H9 (cell line): ENCODE data around the gene BYSL. TPM values are rescaled to one million over a fixed set of nuclear protein-coding genes. Genes with fewer than 3 reads are reported as not detected.

ENCODE experiments used
- DNase-seq: peaks from one replicate; pipeline ENCODE4 v3.0.0-alpha.2; 2017
- H2AFZ ChIP-seq: one replicate; pipeline ENCODE4 v1.6.1; 2013; ENCODE audit warnings: mild to moderate bottlenecking, low read length, control low read depth, moderate library complexity
- H2AK5ac ChIP-seq: 2 replicates; pipeline ENCODE4 v1.6.1; 2013; ENCODE audit warnings: low read length, control low read depth, mixed read lengths; ENCODE audit not compliant: insufficient read length
- H2BK120ac ChIP-seq: one replicate; pipeline ENCODE4 v1.6.1; 2013; ENCODE audit warnings: low read depth, mild to moderate bottlenecking, low read length, control low read depth, inconsistent platforms; ENCODE audit not compliant: poor library complexity, severe bottlenecking
- H2BK12ac ChIP-seq: 2 replicates; pipeline ENCODE4 v1.6.1; 2013; ENCODE audit warnings: low read length, control low read depth, mixed read lengths, low read depth; ENCODE audit not compliant: insufficient read length
- H2BK15ac ChIP-seq: 2 replicates; pipeline ENCODE4 v1.6.1; 2013; ENCODE audit warnings: low read depth, low read length, control low read depth
- H2BK20ac ChIP-seq: one replicate; pipeline ENCODE4 v1.6.1; 2013; ENCODE audit warnings: low read depth, mild to moderate bottlenecking, low read length, control low read depth, inconsistent platforms; ENCODE audit not compliant: poor library complexity, severe bottlenecking
- H2BK5ac ChIP-seq: 2 replicates; pipeline ENCODE4 v1.6.1; 2013; ENCODE audit warnings: low read length, control low read depth, mixed read lengths; ENCODE audit not compliant: insufficient read length
- H3K14ac ChIP-seq: 2 replicates; pipeline ENCODE4 v1.6.1; 2013; ENCODE audit warnings: low read length, control low read depth; ENCODE audit not compliant: insufficient read depth
- H3K18ac ChIP-seq: 2 replicates; pipeline ENCODE4 v1.6.1; 2013; ENCODE audit warnings: low read depth, mild to moderate bottlenecking, mixed read lengths, low read length, control low read depth; ENCODE audit not compliant: insufficient read length
- H3K23ac ChIP-seq: 2 replicates; pipeline ENCODE4 v1.6.1; 2013; ENCODE audit warnings: low read length, control low read depth, mixed read lengths, low read depth; ENCODE audit not compliant: insufficient read length
- H3K23me2 ChIP-seq: 2 replicates; pipeline ENCODE4 v1.6.1; 2013; ENCODE audit warnings: low read depth, mild to moderate bottlenecking, mixed read lengths, low read length, control low read depth; ENCODE audit not compliant: insufficient read length, poor library complexity, severe bottlenecking
- H3K27ac ChIP-seq: 2 replicates; pipeline ENCODE4 v1.5.1; 2013; ENCODE audit warnings: low read length, control low read depth, mixed read lengths, low read depth; ENCODE audit not compliant: insufficient read length
- H3K27me3 ChIP-seq: 2 replicates; pipeline ENCODE4 v1.6.1; 2013; ENCODE audit warnings: low read length, control low read depth, inconsistent platforms; ENCODE audit not compliant: insufficient read depth
- H3K4ac ChIP-seq: 2 replicates; pipeline ENCODE4 v1.6.1; 2013; ENCODE audit warnings: low read depth, mild to moderate bottlenecking, control low read depth, inconsistent platforms, low read length, moderate library complexity
- H3K4me1 ChIP-seq: 2 replicates; pipeline ENCODE4 v1.6.1; 2013; ENCODE audit warnings: low read length, control low read depth, inconsistent platforms; ENCODE audit not compliant: insufficient read depth
- H3K4me2 ChIP-seq: 2 replicates; pipeline ENCODE4 v1.6.1; 2013; ENCODE audit warnings: low read length, control low read depth, mixed read lengths; ENCODE audit not compliant: insufficient read length, insufficient read depth
- H3K56ac ChIP-seq: 2 replicates; pipeline ENCODE4 v1.6.1; 2013; ENCODE audit warnings: low read depth, mild to moderate bottlenecking, mixed read lengths, low read length, control low read depth; ENCODE audit not compliant: insufficient read length
- H3K79me1 ChIP-seq: 2 replicates; pipeline ENCODE4 v1.6.1; 2013; ENCODE audit warnings: low read depth, mild to moderate bottlenecking, moderate library complexity, low read length, control low read depth, inconsistent platforms; ENCODE audit not compliant: insufficient read depth, poor library complexity, severe bottlenecking
- H3K79me2 ChIP-seq: 2 replicates; pipeline ENCODE4 v1.6.1; 2013; ENCODE audit warnings: low read length, control low read depth, inconsistent platforms; ENCODE audit not compliant: insufficient read depth
- H3K9ac ChIP-seq: 2 replicates; pipeline ENCODE4 v1.6.1; 2013; ENCODE audit warnings: low read length, control low read depth, mixed read lengths; ENCODE audit not compliant: insufficient read length; ENCODE audit errors: extremely low read depth
- H3K9me3 ChIP-seq: one replicate; pipeline ENCODE4 v1.6.1; 2013; ENCODE audit warnings: low read depth, low read length, inconsistent platforms; ENCODE audit not compliant: control insufficient read depth
- H3T11ph ChIP-seq: one replicate; pipeline ENCODE4 v1.6.1; 2013; ENCODE audit warnings: mild to moderate bottlenecking, low read length, control low read depth, inconsistent platforms
- H4K20me1 ChIP-seq: one replicate; pipeline ENCODE4 v1.6.1; 2013; ENCODE audit not compliant: control insufficient read depth, insufficient read length, insufficient read depth
- H4K5ac ChIP-seq: 2 replicates; pipeline ENCODE4 v1.6.1; 2013; ENCODE audit warnings: low read depth, mild to moderate bottlenecking, mixed read lengths, low read length, control low read depth; ENCODE audit not compliant: insufficient read length
- H4K8ac ChIP-seq: replicated peaks from 2 replicates; pipeline ENCODE4 v1.6.1; 2013; ENCODE audit warnings: low read length, control low read depth, mixed read lengths, low read depth; ENCODE audit not compliant: insufficient read length
- H4K91ac ChIP-seq: 2 replicates; pipeline ENCODE4 v1.6.1; 2013; ENCODE audit warnings: low read depth, mild to moderate bottlenecking, moderate library complexity, mixed read lengths, low read length, control low read depth; ENCODE audit not compliant: insufficient read length
- H3K27ac Mint-ChIP-seq, 3 experiments: 2 replicates in 2 of 3; 3 replicates in 1 of 3; pipeline ENCODE4 v1.8.0; 2020 to 2021; ENCODE audit warnings: mixed read lengths in 3 of 3, mild to moderate bottlenecking in 1 of 3, moderate library complexity in 1 of 3
- H3K27me3 Mint-ChIP-seq: 2 replicates; pipeline ENCODE4 v1.8.0; 2021; ENCODE audit warnings: low read depth, mild to moderate bottlenecking, moderate library complexity, mixed read lengths
- H3K36me3 Mint-ChIP-seq, 3 experiments: 2 replicates in 2 of 3; 3 replicates in 1 of 3; pipeline ENCODE4 v1.8.0; 2020 to 2021; ENCODE audit warnings: low read depth in 3 of 3, mixed read lengths in 3 of 3; ENCODE audit not compliant: insufficient read depth in 1 of 3
- H3K4me1 Mint-ChIP-seq, 2 experiments: 2 replicates each; pipeline ENCODE4 v1.8.0; 2020; ENCODE audit warnings: mixed read lengths in 2 of 2
- H3K4me3 Mint-ChIP-seq, 2 experiments: 2 replicates in 1 of 2; 3 replicates in 1 of 2; pipeline ENCODE4 v1.8.0; 2020 to 2021; ENCODE audit warnings: mild to moderate bottlenecking in 2 of 2, mixed read lengths in 2 of 2, moderate library complexity in 1 of 2
- H3K9me3 Mint-ChIP-seq, 2 experiments: 2 replicates in 1 of 2; 3 replicates in 1 of 2; pipeline ENCODE4 v1.8.0; 2020; ENCODE audit warnings: mild to moderate bottlenecking in 2 of 2, mixed read lengths in 2 of 2, moderate library complexity in 1 of 2
- CTCF ChIP-seq: fragments of 200-600 bp; sonication (generic); conservative IDR thresholded peaks from 3 replicates; pipeline ENCODE4 v1.8.0; 2021; ENCODE audit warnings: antibody characterized with exemption, mild to moderate bottlenecking
- WGBS: extraction: QIAGEN DNeasy Blood & Tissue Kit; methylation state at CpG from one replicate; pipeline ENCODE4 v1.1.7; 2013; ENCODE audit warnings: missing lambda C conversion rate, low lambda C conversion rate, mixed read lengths; ENCODE audit not compliant: insufficient read length; ENCODE audit errors: extremely low coverage; 5-methylcytosine and 5-hydroxymethylcytosine counted together
- total RNA-seq: library from RNA; stranded (reverse); gene quantifications from 2 replicates; pipeline ENCODE4 v1.2.1, GENCODE V29; 2021

The BYSL gene
- total RNA-seq, 1 experiment from 2014 or later: 71.1 TPM

GRCh38 chr6:41929924-41930323 lies 8.6 kb downstream of the BYSL start:
- no peak overlapping the region for H2AFZ ChIP-seq
- H3K23me2 ChIP-seq: no peaks in the 10 kb centered on the region
- no peak overlapping the region for H2AK5ac ChIP-seq
- no peaks in the 10 kb centered on the region for H4K20me1 ChIP-seq
- H3K79me1 ChIP-seq: peaks cover 15% of the 10 kb centered on the region
- Mint-ChIP-seq H3K4me1 (no peaks in the 10 kb centered on the region; a peak in 1 of 4 replicates), H3K4me3 (no peak overlapping the region), H3K9me3 (no peaks in the 10 kb centered on the region), H3K27me3 (no peaks in the 10 kb centered on the region; the same call in 1 of the 2 replicates), H3K27ac (no peak overlapping the region), H3K36me3 (peaks cover 48 to 88% (median 76%) of the 10 kb centered on the region in 3 experiments)
- no peak overlapping the region for H3K27ac ChIP-seq
- H4K5ac ChIP-seq: no peak overlapping the region
- H3K14ac ChIP-seq: no peak overlapping the region
- no peak overlapping the region for H4K8ac ChIP-seq
- no peak overlapping the region for H3K56ac ChIP-seq
- H3K4ac ChIP-seq: no peak overlapping the region
- no peak overlapping the region for H3K4me2 ChIP-seq
- no peak for TF ChIP-seq CTCF
- H2BK120ac ChIP-seq: no peak overlapping the region
- no peak for DNase-seq
- H3K9ac ChIP-seq: no peak overlapping the region
- no peaks in the 10 kb centered on the region for H3K4me1 ChIP-seq
- H3K79me2 ChIP-seq: peaks cover 2% of the 10 kb centered on the region; the same call in 1 of the 2 replicates
- H3K27me3 ChIP-seq: no peaks in the 10 kb centered on the region
- no peak overlapping the region for H3K23ac ChIP-seq
- H4K91ac ChIP-seq: no peak overlapping the region
- no peak overlapping the region for H2BK15ac ChIP-seq
- H2BK12ac ChIP-seq: no peak overlapping the region
- H2BK5ac ChIP-seq: no peak overlapping the region
- H2BK20ac ChIP-seq: no peak overlapping the region
- H3K9me3 ChIP-seq: no peaks in the 10 kb centered on the region
- H3K18ac ChIP-seq: no peak overlapping the region
- no peak overlapping the region for H3T11ph ChIP-seq
- no CpG with 5 or more reads among the region's 6 CpGs for WGBS
